SJCRH30 (cell line): ENCODE results near the gene DBNDD1. TPM values are rescaled to one million over a fixed set of nuclear protein-coding genes. Genes with fewer than 3 reads are reported as not detected.
"Not testable (repeated sequence)": the region's sequence is repeated elsewhere in the genome, so short reads cannot be mapped to it uniquely, and the experiment has no call there.

Experiments used
- DNase-seq, 2 experiments: peaks; one replicate each; pipeline ENCODE4 v3.0.0-alpha.2; 2015 to 2020
- H3K27ac ChIP-seq: fragments of 250-450 bp; sonication (Bioruptor Pico); 2 replicates; pipeline ENCODE4 v1.5.1; 2020; ENCODE audit warnings: mild to moderate bottlenecking, moderate library complexity
- H3K27me3 ChIP-seq: fragments of 250-450 bp; sonication (Bioruptor Pico); 2 replicates; pipeline ENCODE4 v1.5.1; 2020; ENCODE audit warnings: mild to moderate bottlenecking, moderate library complexity
- H3K36me3 ChIP-seq: fragments of 250-450 bp; sonication (Bioruptor Pico); 2 replicates; pipeline ENCODE4 v1.5.1; 2020; ENCODE audit warnings: mild to moderate bottlenecking, moderate library complexity
- H3K4me1 ChIP-seq: fragments of 250-450 bp; sonication (Bioruptor Pico); 2 replicates; pipeline ENCODE4 v1.5.1; 2020; ENCODE audit warnings: mild to moderate bottlenecking, moderate library complexity
- H3K4me3 ChIP-seq: fragments of 250-450 bp; sonication (Bioruptor Pico); 2 replicates; pipeline ENCODE4 v1.5.1; 2020; ENCODE audit warnings: mild to moderate bottlenecking, moderate library complexity
- H3K9me3 ChIP-seq: fragments of 250-450 bp; sonication (Bioruptor Pico); replicated peaks from 2 replicates; pipeline ENCODE4 v1.5.1; 2020; ENCODE audit warnings: mild to moderate bottlenecking, moderate library complexity
- total RNA-seq: library from RNA; depleted of rRNA; stranded (reverse); fragments of >200 nt; shearing (Covaris generic); gene quantifications from 2 replicates; pipeline ENCODE4 v1.2.3, GENCODE V29; 2014; rRNA removed

DBNDD1 gene
- 13.5 and 14.4 TPM in 2 replicates for total RNA-seq

- H3K4me3 ChIP-seq, result peak within 1 kb of the TSS; percentile 78
- no peaks in the 10 kb centered on the region for H3K9me3 ChIP-seq
- peak within 1 kb of the TSS; percentile 82; the same call in 1 of the 2 replicates for H3K27ac ChIP-seq
- no peaks in the 10 kb centered on the region for H3K27me3 ChIP-seq
- H3K36me3 ChIP-seq, result 0 out of 2 replicates have a peak, but pooled peaks cover 2% of the 10 kb centered on the region
- peaks cover 17% of the 10 kb centered on the region for H3K4me1 ChIP-seq
- peak; percentile 43 to 72 for DNase-seq
These were observed at the start of gene DBNDD1 for GRCh38 chr16:90018652-90019542. Gene DBNDD1 (minus strand): TSS chr16:90019456. CDS start chr16:90019341, 115 bp downstream.

- DNase-seq, result no peak
- H3K27ac ChIP-seq, result no peak overlapping the region
- no peaks in the 10 kb centered on the region for H3K36me3 ChIP-seq
- H3K4me3 ChIP-seq, result no peak overlapping the region
- no peaks in the 10 kb centered on the region for H3K9me3 ChIP-seq
- no peaks in the 10 kb centered on the region for H3K4me1 ChIP-seq
- H3K27me3 ChIP-seq, result no peaks in the 10 kb centered on the region
These were observed 42.2 kb upstream of the DBNDD1 start for GRCh38 chr16:90061437-90061836.

GRCh38 chr16:90057738-90058173, 38.5 kb upstream of the DBNDD1 start:
- no peak for DNase-seq
- Histone ChIP-seq H3K27me3 (no peaks in the 10 kb centered on the region), H3K36me3 (no peaks in the 10 kb centered on the region), H3K4me3 (no peak overlapping the region), H3K9me3 (no peaks in the 10 kb centered on the region; the same call in 1 of the 2 replicates), H3K4me1 (no peaks in the 10 kb centered on the region), H3K27ac (no peak overlapping the region)

- not testable (repeated sequence) for H3K4me3 ChIP-seq, DNase-seq, H3K36me3 ChIP-seq, H3K9me3 ChIP-seq, H3K4me1 ChIP-seq, H3K27ac ChIP-seq, H3K27me3 ChIP-seq
These were observed 37.3 kb upstream of the DBNDD1 start for GRCh38 chr16:90056521-90056920.

- Histone ChIP-seq H3K4me1 (no peaks in the 10 kb centered on the region), H3K4me3 (no peak overlapping the region), H3K9me3 (no peaks in the 10 kb centered on the region; the same call in 1 of the 2 replicates)
These were observed 36.1 kb upstream of the DBNDD1 start for GRCh38 chr16:90055371-90055770.

GRCh38 chr16:90054554-90054953, 35.3 kb upstream of the DBNDD1 start:
- Histone ChIP-seq H3K36me3 (no peaks in the 10 kb centered on the region), H3K27ac (no peak overlapping the region), H3K27me3 (no peaks in the 10 kb centered on the region), H3K9me3 (no peaks in the 10 kb centered on the region; the same call in 1 of the 2 replicates), H3K4me3 (no peak overlapping the region), H3K4me1 (no peaks in the 10 kb centered on the region)
- no peak for DNase-seq

More at GRCh38 chr16:90055371-90055770, 36.1 kb upstream of the DBNDD1 start:
- no peak for DNase-seq
- Histone ChIP-seq H3K36me3 (no peaks in the 10 kb centered on the region), H3K27ac (no peak overlapping the region), H3K27me3 (no peaks in the 10 kb centered on the region)

- H3K9me3 ChIP-seq, result no peaks in the 10 kb centered on the region; the same call in 1 of the 2 replicates
- H3K27ac ChIP-seq, result no peak overlapping the region
- H3K4me1 ChIP-seq, result no peaks in the 10 kb centered on the region
- H3K27me3 ChIP-seq, result no peaks in the 10 kb centered on the region
- H3K36me3 ChIP-seq, result no peaks in the 10 kb centered on the region
- no peak for DNase-seq
- no peak overlapping the region for H3K4me3 ChIP-seq
These were observed 34.7 kb upstream of the DBNDD1 start for GRCh38 chr16:90053902-90054500.

GRCh38 chr16:90050969-90051368, 31.7 kb upstream of the DBNDD1 start:
- Histone ChIP-seq H3K27ac (no peak overlapping the region), H3K27me3 (no peaks in the 10 kb centered on the region), H3K36me3 (no peaks in the 10 kb centered on the region), H3K4me3 (no peak overlapping the region), H3K9me3 (no peaks in the 10 kb centered on the region; the same call in 1 of the 2 replicates), H3K4me1 (no peaks in the 10 kb centered on the region)
- no peak for DNase-seq

GRCh38 chr16:90048737-90049330, 29.6 kb upstream of the DBNDD1 start:
- no peaks in the 10 kb centered on the region for H3K36me3 ChIP-seq
- no peak for DNase-seq
- no peaks in the 10 kb centered on the region for H3K27me3 ChIP-seq
- no peak overlapping the region for H3K4me3 ChIP-seq
- H3K4me1 ChIP-seq, result no peaks in the 10 kb centered on the region
- H3K27ac ChIP-seq, result no peak overlapping the region
- H3K9me3 ChIP-seq, result no peaks in the 10 kb centered on the region

- Histone ChIP-seq H3K4me1 (no peaks in the 10 kb centered on the region), H3K9me3 (no peaks in the 10 kb centered on the region), H3K27me3 (no peaks in the 10 kb centered on the region), H3K4me3 (no peak overlapping the region), H3K27ac (no peak overlapping the region), H3K36me3 (no peaks in the 10 kb centered on the region)
- no peak for DNase-seq
These were observed 29.1 kb upstream of the DBNDD1 start for GRCh38 chr16:90048347-90048722.

GRCh38 chr16:90047714-90048346, 28.6 kb upstream of the DBNDD1 start:
- no peak overlapping the region for H3K4me3 ChIP-seq
- DNase-seq, result no peak
- no peaks in the 10 kb centered on the region for H3K36me3 ChIP-seq
- no peaks in the 10 kb centered on the region for H3K9me3 ChIP-seq
- no peak overlapping the region for H3K27ac ChIP-seq
- H3K4me1 ChIP-seq, result no peaks in the 10 kb centered on the region
- no peaks in the 10 kb centered on the region for H3K27me3 ChIP-seq

GRCh38 chr16:90046971-90047713, 27.9 kb upstream of the DBNDD1 start:
- peak in 1 of 2 experiments; percentile 69 for DNase-seq
- Histone ChIP-seq H3K27me3 (no peaks in the 10 kb centered on the region), H3K9me3 (no peaks in the 10 kb centered on the region), H3K36me3 (no peaks in the 10 kb centered on the region), H3K27ac (peak overlapping the region; percentile 17; the same call in 1 of the 2 replicates), H3K4me3 (peak overlapping the region; percentile 23), H3K4me1 (no peaks in the 10 kb centered on the region)

GRCh38 chr16:90046122-90046970, 27.1 kb upstream of the DBNDD1 start:
- Histone ChIP-seq H3K9me3 (no peaks in the 10 kb centered on the region), H3K36me3 (no peaks in the 10 kb centered on the region), H3K4me1 (no peaks in the 10 kb centered on the region), H3K27ac (peak overlapping the region; percentile 17; the same call in 1 of the 2 replicates), H3K27me3 (no peaks in the 10 kb centered on the region), H3K4me3 (peak overlapping the region; percentile 23)
- DNase-seq, result peak in 1 of 2 experiments; percentile 69
